Measurements from ENCODE around the gene PTPRG.

Gene PTPRG

GRCh38 chr3:61595288-61595687 lies 33.9 kb downstream of the PTPRG start:
- Histone ChIP-seq H3K9me3 (ENCODE audit: control insufficient read depth, low read length) (no peaks in the 10 kb centered on the region), H3K36me3 (ENCODE audit: control insufficient read depth, insufficient read depth, low read length) (no peaks in the 10 kb centered on the region), H3K4me3 (ENCODE audit: low read length) (no peak overlapping the region), H3K4me1 (ENCODE audit: control insufficient read depth, insufficient read depth, low read length) (no peaks in the 10 kb centered on the region), H3K9ac (ENCODE audit: low read length) (no peak overlapping the region), H3K27me3 (ENCODE audit: control insufficient read depth, insufficient read depth, low read length) (no peaks in the 10 kb centered on the region)

GRCh38 chr3:61595826-61596225 lies 34.5 kb downstream of the PTPRG start:
- no peaks in the 10 kb centered on the region for H3K36me3 ChIP-seq (ENCODE audit: control insufficient read depth, insufficient read depth, low read length)
- H3K27me3 ChIP-seq (ENCODE audit: control insufficient read depth, insufficient read depth, low read length), result no peaks in the 10 kb centered on the region
- H3K9me3 ChIP-seq (ENCODE audit: control insufficient read depth, low read length), result no peaks in the 10 kb centered on the region
- no peak overlapping the region for H3K9ac ChIP-seq (ENCODE audit: low read length)
- H3K4me1 ChIP-seq (ENCODE audit: control insufficient read depth, insufficient read depth, low read length), result no peaks in the 10 kb centered on the region
- H3K4me3 ChIP-seq (ENCODE audit: low read length), result no peak overlapping the region

- H3K4me3 ChIP-seq (ENCODE audit: low read length), result no peak overlapping the region
- H3K27me3 ChIP-seq (ENCODE audit: control insufficient read depth, insufficient read depth, low read length), result no peaks in the 10 kb centered on the region
- no peaks in the 10 kb centered on the region for H3K9me3 ChIP-seq (ENCODE audit: control insufficient read depth, low read length)
- no peaks in the 10 kb centered on the region for H3K36me3 ChIP-seq (ENCODE audit: control insufficient read depth, insufficient read depth, low read length)
- H3K9ac ChIP-seq (ENCODE audit: low read length), result no peak overlapping the region
- no peaks in the 10 kb centered on the region for H3K4me1 ChIP-seq (ENCODE audit: control insufficient read depth, insufficient read depth, low read length)
Observed at GRCh38 chr3:61597906-61598305, 36.5 kb downstream of the PTPRG start.

- H3K27me3 ChIP-seq (ENCODE audit: control insufficient read depth, insufficient read depth, low read length), result no peaks in the 10 kb centered on the region
- no peaks in the 10 kb centered on the region for H3K4me1 ChIP-seq (ENCODE audit: control insufficient read depth, insufficient read depth, low read length)
- no peaks in the 10 kb centered on the region for H3K36me3 ChIP-seq (ENCODE audit: control insufficient read depth, insufficient read depth, low read length)
- H3K9ac ChIP-seq (ENCODE audit: low read length), result no peak overlapping the region
- no peaks in the 10 kb centered on the region for H3K9me3 ChIP-seq (ENCODE audit: control insufficient read depth, low read length)
- H3K4me3 ChIP-seq (ENCODE audit: low read length), result no peak overlapping the region
Observed at GRCh38 chr3:61600195-61600594, 38.8 kb downstream of the PTPRG start.

- Histone ChIP-seq H3K27me3 (ENCODE audit: control insufficient read depth, insufficient read depth, low read length) (no peaks in the 10 kb centered on the region), H3K4me3 (ENCODE audit: low read length) (no peak overlapping the region), H3K36me3 (ENCODE audit: control insufficient read depth, insufficient read depth, low read length) (no peaks in the 10 kb centered on the region), H3K9ac (ENCODE audit: low read length) (no peak overlapping the region), H3K4me1 (ENCODE audit: control insufficient read depth, insufficient read depth, low read length) (no peaks in the 10 kb centered on the region), H3K9me3 (ENCODE audit: control insufficient read depth, low read length) (no peaks in the 10 kb centered on the region)
Observed at GRCh38 chr3:61601831-61602230, 40.5 kb downstream of the PTPRG start.

GRCh38 chr3:61602466-61602865 lies 41.1 kb downstream of the PTPRG start:
- H3K36me3 ChIP-seq (ENCODE audit: control insufficient read depth, insufficient read depth, low read length), result no peaks in the 10 kb centered on the region
- H3K4me3 ChIP-seq (ENCODE audit: low read length), result no peak overlapping the region
- H3K9ac ChIP-seq (ENCODE audit: low read length), result no peak overlapping the region
- H3K27me3 ChIP-seq (ENCODE audit: control insufficient read depth, insufficient read depth, low read length), result no peaks in the 10 kb centered on the region
- no peaks in the 10 kb centered on the region for H3K9me3 ChIP-seq (ENCODE audit: control insufficient read depth, low read length)
- no peaks in the 10 kb centered on the region for H3K4me1 ChIP-seq (ENCODE audit: control insufficient read depth, insufficient read depth, low read length)

GRCh38 chr3:61605589-61606175 lies 44.3 kb downstream of the PTPRG start:
- H3K36me3 ChIP-seq (ENCODE audit: control insufficient read depth, insufficient read depth, low read length), result no peaks in the 10 kb centered on the region
- H3K4me3 ChIP-seq (ENCODE audit: low read length), result no peak overlapping the region
- no peaks in the 10 kb centered on the region for H3K4me1 ChIP-seq (ENCODE audit: control insufficient read depth, insufficient read depth, low read length)
- H3K27me3 ChIP-seq (ENCODE audit: control insufficient read depth, insufficient read depth, low read length), result no peaks in the 10 kb centered on the region
- H3K9ac ChIP-seq (ENCODE audit: low read length), result no peak overlapping the region
- H3K9me3 ChIP-seq (ENCODE audit: control insufficient read depth, low read length), result no peaks in the 10 kb centered on the region

GRCh38 chr3:61606196-61606595 lies 44.8 kb downstream of the PTPRG start:
- no peaks in the 10 kb centered on the region for H3K27me3 ChIP-seq (ENCODE audit: control insufficient read depth, insufficient read depth, low read length)
- H3K4me3 ChIP-seq (ENCODE audit: low read length), result no peak overlapping the region
- H3K9ac ChIP-seq (ENCODE audit: low read length), result no peak overlapping the region
- no peaks in the 10 kb centered on the region for H3K4me1 ChIP-seq (ENCODE audit: control insufficient read depth, insufficient read depth, low read length)
- no peaks in the 10 kb centered on the region for H3K9me3 ChIP-seq (ENCODE audit: control insufficient read depth, low read length)
- no peaks in the 10 kb centered on the region for H3K36me3 ChIP-seq (ENCODE audit: control insufficient read depth, insufficient read depth, low read length)

GRCh38 chr3:61608072-61608471 lies 46.7 kb downstream of the PTPRG start:
- Histone ChIP-seq H3K4me3 (ENCODE audit: low read length) (no peak overlapping the region), H3K9ac (ENCODE audit: low read length) (no peak overlapping the region), H3K27me3 (ENCODE audit: control insufficient read depth, insufficient read depth, low read length) (no peaks in the 10 kb centered on the region), H3K36me3 (ENCODE audit: control insufficient read depth, insufficient read depth, low read length) (no peaks in the 10 kb centered on the region), H3K9me3 (ENCODE audit: control insufficient read depth, low read length) (no peaks in the 10 kb centered on the region), H3K4me1 (ENCODE audit: control insufficient read depth, insufficient read depth, low read length) (no peaks in the 10 kb centered on the region)

- H3K9ac ChIP-seq (ENCODE audit: low read length), result no peak overlapping the region
- no peaks in the 10 kb centered on the region for H3K4me1 ChIP-seq (ENCODE audit: control insufficient read depth, insufficient read depth, low read length)
- no peaks in the 10 kb centered on the region for H3K9me3 ChIP-seq (ENCODE audit: control insufficient read depth, low read length)
- no peaks in the 10 kb centered on the region for H3K36me3 ChIP-seq (ENCODE audit: control insufficient read depth, insufficient read depth, low read length)
- H3K27me3 ChIP-seq (ENCODE audit: control insufficient read depth, insufficient read depth, low read length), result no peaks in the 10 kb centered on the region
- H3K4me3 ChIP-seq (ENCODE audit: low read length), result no peak overlapping the region
Observed at GRCh38 chr3:61608711-61609110, 47.3 kb downstream of the PTPRG start.

GRCh38 chr3:61610316-61610715 lies 48.9 kb downstream of the PTPRG start:
- no peak overlapping the region for H3K4me3 ChIP-seq (ENCODE audit: low read length)
- no peaks in the 10 kb centered on the region for H3K4me1 ChIP-seq (ENCODE audit: control insufficient read depth, insufficient read depth, low read length)
- no peaks in the 10 kb centered on the region for H3K36me3 ChIP-seq (ENCODE audit: control insufficient read depth, insufficient read depth, low read length)
- no peaks in the 10 kb centered on the region for H3K27me3 ChIP-seq (ENCODE audit: control insufficient read depth, insufficient read depth, low read length)
- H3K9me3 ChIP-seq (ENCODE audit: control insufficient read depth, low read length), result no peaks in the 10 kb centered on the region
- no peak overlapping the region for H3K9ac ChIP-seq (ENCODE audit: low read length)

- no peaks in the 10 kb centered on the region for H3K4me1 ChIP-seq (ENCODE audit: control insufficient read depth, insufficient read depth, low read length)
- no peak overlapping the region for H3K9ac ChIP-seq (ENCODE audit: low read length)
- no peaks in the 10 kb centered on the region for H3K27me3 ChIP-seq (ENCODE audit: control insufficient read depth, insufficient read depth, low read length)
- no peak overlapping the region for H3K4me3 ChIP-seq (ENCODE audit: low read length)
- no peaks in the 10 kb centered on the region for H3K36me3 ChIP-seq (ENCODE audit: control insufficient read depth, insufficient read depth, low read length)
- no peaks in the 10 kb centered on the region for H3K9me3 ChIP-seq (ENCODE audit: control insufficient read depth, low read length)
Observed at GRCh38 chr3:61612211-61613194, 51.1 kb downstream of the PTPRG start.

All from mucosa of stomach (tissue), 1 donor.